Measurements from ENCODE around the gene MAPK9.
A peak's percentile ranks its signal among the peaks of the same experiment; 100 is the strongest.

Gene MAPK9

GRCh38 chr5:180297587-180298282 is 5.9 kb upstream of the MAPK9 start:
- intact Hi-C loops (cut with DNase I; ENCODE audit: low total_unique reads): no loop called here
- Histone ChIP-seq H3K27ac (no peak overlapping the region), H3K27me3 (no peaks in the 10 kb centered on the region), H3K4me1 (peaks cover 0 to 10% (median 6%) of the 10 kb centered on the region in 4 donors), H3K9me3 (no peaks in the 10 kb centered on the region), H3K4me3 (no peak overlapping the region), H3K36me3 (no peaks in the 10 kb centered on the region)
- DNase-seq: no peak
- no peak for TF ChIP-seq CTCF (IDR thresholded peaks at IDR 0.05)

- no peak for DNase-seq
- H3K36me3 ChIP-seq: no peaks in the 10 kb centered on the region
- intact Hi-C loops (cut with DNase I; ENCODE audit: low total_unique reads): no loop called here
These were observed 4.9 kb upstream of the MAPK9 start for GRCh38 chr5:180296771-180297170.

DNA sequence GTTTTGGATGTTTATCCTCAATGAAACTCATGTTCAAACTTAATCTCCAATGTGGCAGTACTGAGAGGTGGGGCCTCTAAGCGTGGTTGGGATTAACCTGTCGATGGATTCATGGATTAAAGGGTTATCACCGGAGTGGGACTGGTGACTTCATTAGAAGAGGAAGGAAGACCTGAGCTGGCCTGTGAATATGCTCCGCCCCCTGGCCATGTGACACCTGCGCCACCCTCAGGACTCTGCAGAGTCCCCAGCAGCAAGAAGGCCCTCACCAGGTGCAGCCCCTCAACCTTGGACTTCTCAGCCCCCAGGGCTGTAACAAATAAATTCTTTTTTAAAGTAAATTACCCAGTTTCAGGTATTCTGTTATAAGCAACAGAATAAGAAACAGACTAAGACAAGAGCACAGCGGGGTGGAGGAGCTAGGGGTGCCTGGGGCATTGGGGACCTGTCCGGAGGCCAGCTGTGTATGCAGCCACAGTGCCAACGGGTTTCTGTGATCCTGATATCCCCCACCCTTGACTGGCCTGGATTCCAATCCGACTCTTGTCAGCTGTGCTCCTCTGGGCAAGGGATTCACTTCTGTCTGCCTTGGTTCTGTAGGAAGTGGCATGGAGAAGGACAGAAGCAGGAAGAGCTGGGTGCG is 3.2 kb upstream of the MAPK9 start:
- no peak for TF ChIP-seq CTCF (IDR thresholded peaks at IDR 0.05)
- Histone ChIP-seq H3K9me3 (no peaks in the 10 kb centered on the region), H3K4me1 (peaks cover 0 to 23% (median 18%) of the 10 kb centered on the region in 4 donors), H3K4me3 (no peak overlapping the region), H3K27me3 (no peaks in the 10 kb centered on the region), H3K27ac (no peak overlapping the region), H3K36me3 (no peaks in the 10 kb centered on the region)
- no peak for DNase-seq
- intact Hi-C loops (cut with DNase I; ENCODE audit: low total_unique reads): loop anchor here (5.0 kb wide), 3 partner anchors 32 to 478 kb away; no protein-coding TSS in a partner anchor

More at GRCh38 chr5:180296771-180297170, 4.9 kb upstream of the MAPK9 start:
- Histone ChIP-seq H3K27ac (no peak overlapping the region), H3K4me1 (peaks cover 0 to 10% (median 6%) of the 10 kb centered on the region in 4 donors), H3K4me3 (no peak overlapping the region), H3K9me3 (no peaks in the 10 kb centered on the region), H3K27me3 (no peaks in the 10 kb centered on the region)
- no peak for TF ChIP-seq CTCF (IDR thresholded peaks at IDR 0.05)

- no peak overlapping the region for H3K27ac ChIP-seq
- TF ChIP-seq CTCF (IDR thresholded peaks at IDR 0.05): no peak
These were observed 2.5 kb upstream of the MAPK9 start for GRCh38 chr5:180294411-180294810.

DNA sequence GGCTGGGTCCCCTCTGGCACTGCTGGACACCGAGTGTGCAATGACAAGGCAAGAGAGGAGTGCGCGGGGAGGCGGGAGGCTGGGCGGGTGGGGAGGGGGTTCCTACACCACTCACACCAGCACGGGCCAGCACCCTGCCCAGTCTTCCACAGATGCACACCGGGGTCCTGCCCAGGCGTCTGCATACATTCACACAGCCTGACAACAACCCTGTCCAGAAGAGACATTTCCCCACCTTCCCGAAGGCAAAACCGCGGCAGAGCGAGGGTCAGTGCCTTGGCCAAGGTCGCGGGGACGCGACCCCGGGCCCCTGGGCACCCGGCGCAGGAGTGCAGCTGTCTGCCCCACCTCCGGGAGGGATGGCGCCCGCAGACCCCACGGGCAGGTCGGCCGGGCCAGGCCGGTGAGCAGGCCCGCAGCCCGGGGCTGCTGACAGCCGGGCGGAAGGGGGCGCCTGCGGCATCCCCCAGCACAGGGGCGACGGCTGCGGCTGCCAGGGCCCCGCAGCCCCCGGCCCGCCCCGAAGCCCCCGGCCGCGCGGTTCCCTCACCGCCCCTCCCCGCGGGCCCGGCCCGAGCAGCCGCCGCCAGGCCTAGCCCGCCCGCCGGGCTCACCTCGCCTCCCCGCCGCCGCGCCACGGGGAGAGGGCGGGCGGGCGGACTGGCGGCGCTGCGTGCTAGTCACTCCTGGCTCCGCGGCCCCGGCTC is 496 bp downstream of the MAPK9 start:
- DNase-seq: no peak

More at GRCh38 chr5:180294411-180294810, 2.5 kb upstream of the MAPK9 start:
- Histone ChIP-seq H3K36me3 (no peaks in the 10 kb centered on the region), H3K9me3 (no peaks in the 10 kb centered on the region), H3K4me3 (no peak overlapping the region), H3K4me1 (peaks cover 0 to 28% (median 21%) of the 10 kb centered on the region in 4 donors), H3K27me3 (no peaks in the 10 kb centered on the region)
- intact Hi-C loops (cut with DNase I; ENCODE audit: low total_unique reads): loop anchor here (5.0 kb wide), 3 partner anchors 33 to 477 kb away; no protein-coding TSS in a partner anchor
- DNase-seq: no peak

More for the DNA sequence above, 496 bp downstream of the MAPK9 start:
- Histone ChIP-seq H3K27ac (peak overlapping the region; percentile 43 to 67), H3K4me1 (peaks cover 0 to 37% (median 21%) of the 10 kb centered on the region in 4 donors), H3K9me3 (no peaks in the 10 kb centered on the region), H3K36me3 (peaks cover 0 to 6% (median 0%) of the 10 kb centered on the region in 3 donors), H3K27me3 (no peaks in the 10 kb centered on the region), H3K4me3 (peak overlapping the region; percentile 70 to 76)
- intact Hi-C loops (cut with DNase I; ENCODE audit: low total_unique reads): loop anchor here (5.0 kb wide), 3 partner anchors 36 to 474 kb away; no protein-coding TSS in a partner anchor
- no peak for TF ChIP-seq CTCF (IDR thresholded peaks at IDR 0.05)

All from tibial artery (tissue), 4 donors.